ENCODE data around the gene PEX26. TPM values are rescaled to one million over a fixed set of nuclear protein-coding genes. Genes with fewer than 3 reads are reported as not detected.
"Not testable (repeated sequence)": the region's sequence is repeated elsewhere in the genome, so short reads cannot be mapped to it uniquely, and the experiment has no call there.

PEX26 gene
- total RNA-seq, 1 donor from 2014 or later: 20.5 TPM

- TF ChIP-seq CTCF (IDR thresholded peaks at IDR 0.05; ENCODE audit: borderline replicate concordance): no peak
- H3K9me3 ChIP-seq (replicated peaks): no peaks in the 10 kb centered on the region
- peaks cover 39% of the 10 kb centered on the region for H3K4me1 ChIP-seq
- no peaks in the 10 kb centered on the region for H3K36me3 ChIP-seq
- DNase-seq: no peak
- H3K4me3 ChIP-seq: no peak overlapping the region
- no peaks in the 10 kb centered on the region for H3K27me3 ChIP-seq (ENCODE audit: low read depth)
- H3K27ac ChIP-seq (replicated peaks): peak overlapping the region; percentile 56
- intact Hi-C loops (cut with micrococcal nuclease): no loop called here
Observed at GRCh38 chr22:18032455-18033101, 45.2 kb upstream of the PEX26 start.

GRCh38 chr22:18033204-18033998 lies 44.4 kb upstream of the PEX26 start:
- H3K36me3 ChIP-seq: no peaks in the 10 kb centered on the region
- intact Hi-C loops (cut with micrococcal nuclease): no loop called here
- H3K4me1 ChIP-seq: peaks cover 39% of the 10 kb centered on the region
- H3K9me3 ChIP-seq (replicated peaks): no peaks in the 10 kb centered on the region
- DNase-seq: no peak
- H3K27me3 ChIP-seq (ENCODE audit: low read depth): no peaks in the 10 kb centered on the region
- no peak overlapping the region for H3K4me3 ChIP-seq
- H3K27ac ChIP-seq (replicated peaks): peak overlapping the region; percentile 56
- peak; percentile 37 for TF ChIP-seq CTCF (IDR thresholded peaks at IDR 0.05; ENCODE audit: borderline replicate concordance)

- no peak for DNase-seq
- no peak for TF ChIP-seq CTCF (IDR thresholded peaks at IDR 0.05; ENCODE audit: borderline replicate concordance)
- Histone ChIP-seq H3K36me3 (no peaks in the 10 kb centered on the region), H3K27me3 (ENCODE audit: low read depth) (no peaks in the 10 kb centered on the region), H3K4me1 (peaks cover 35% of the 10 kb centered on the region), H3K4me3 (no peak overlapping the region), H3K9me3 (replicated peaks) (no peaks in the 10 kb centered on the region), H3K27ac (replicated peaks) (peak overlapping the region; percentile 56)
- intact Hi-C loops (cut with micrococcal nuclease): no loop called here
Observed at GRCh38 chr22:18034076-18034475, 43.7 kb upstream of the PEX26 start.

- H3K27me3 ChIP-seq (ENCODE audit: low read depth): no peaks in the 10 kb centered on the region
- TF ChIP-seq CTCF (IDR thresholded peaks at IDR 0.05; ENCODE audit: borderline replicate concordance): no peak
- peak; percentile 38 for DNase-seq
- H3K9me3 ChIP-seq (replicated peaks): no peaks in the 10 kb centered on the region
- H3K4me3 ChIP-seq: no peak overlapping the region
- no peak overlapping the region for H3K27ac ChIP-seq (replicated peaks)
- H3K4me1 ChIP-seq: peaks cover 29% of the 10 kb centered on the region
- intact Hi-C loops (cut with micrococcal nuclease): no loop called here
- no peaks in the 10 kb centered on the region for H3K36me3 ChIP-seq
Observed at GRCh38 chr22:18035751-18036150, 42.0 kb upstream of the PEX26 start.

GRCh38 chr22:18040898-18041297 lies 36.9 kb upstream of the PEX26 start:
- H3K4me1 ChIP-seq: peaks cover 33% of the 10 kb centered on the region
- H3K27ac ChIP-seq (replicated peaks); H3K27me3 ChIP-seq (ENCODE audit: low read depth); intact Hi-C loops (cut with micrococcal nuclease); H3K9me3 ChIP-seq (replicated peaks); H3K4me3 ChIP-seq; DNase-seq; H3K36me3 ChIP-seq: not testable (repeated sequence)

- Histone ChIP-seq H3K9me3 (replicated peaks) (no peaks in the 10 kb centered on the region), H3K27ac (replicated peaks) (peak overlapping the region; percentile 75), H3K4me3 (no peak overlapping the region), H3K27me3 (ENCODE audit: low read depth) (no peaks in the 10 kb centered on the region), H3K4me1 (peaks cover 33% of the 10 kb centered on the region), H3K36me3 (no peaks in the 10 kb centered on the region)
- DNase-seq: no peak
- TF ChIP-seq CTCF (IDR thresholded peaks at IDR 0.05; ENCODE audit: borderline replicate concordance): no peak
- intact Hi-C loops (cut with micrococcal nuclease): no loop called here
Observed at GRCh38 chr22:18042685-18043084, 35.1 kb upstream of the PEX26 start.

All from left ventricle myocardium inferior (tissue), 1 donor.